GM12878 (cell line): ENCODE measurements around the gene THRA. TPM values are rescaled to one million over a fixed set of nuclear protein-coding genes. Genes with fewer than 3 reads are reported as not detected.

ENCODE experiments used
- ATAC-seq: fragments of 200-7000 bp; cut with Tn5 transposase; 3 replicates; pipeline ENCODE4 v1.9.1; 2020; ENCODE audit warnings: mild to moderate bottlenecking, moderate library complexity
- BruUV-seq: library from RNA; stranded (reverse); fragments of 400-500 nt; replicated peaks from 2 replicates; lab custom pipeline; 2021; lab: Mats Ljungman, UMichigan
- CTCF ChIA-PET: fragments of 300-600 bp; sonication (Branson Sonifier 250); formaldehyde crosslinking; extraction: SDS; loops from one replicate; lab custom pipeline; 2021; ENCODE audit warnings: inconsistent platforms; lab: Yijun Ruan, JAX
- POLR2A ChIA-PET: fragments of 350-600 bp; formaldehyde crosslinking; extraction: SDS; loops from one replicate; lab custom pipeline; 2021; ENCODE audit warnings: inconsistent platforms; lab: Charles Lee
- RAD21 ChIA-PET: fragments of 300-600 bp; sonication (Branson Sonifier 250); formaldehyde crosslinking; loops from one replicate; lab custom pipeline; 2023; ENCODE audit warnings: antibody characterized with exemption; ENCODE audit not compliant: unreplicated experiment; lab: Charles Lee
- SMC1A ChIA-PET: fragments of 300-600 bp; sonication (Branson Sonifier 250); formaldehyde crosslinking; loops from one replicate; lab custom pipeline; 2023; ENCODE audit not compliant: unreplicated experiment, uncharacterized antibody; lab: Charles Lee
- DNase-seq: peaks from one replicate; pipeline ENCODE4 v3.0.0-alpha.2; 2011; ENCODE audit warnings: low read depth, low spot score
- FAIRE-seq: peaks from 3 replicates; lab custom pipeline; 2011; peaks lifted over from hg19 to GRCh38; lab: Jason Lieb, UNC
- H2AFZ ChIP-seq: 2 replicates; pipeline ENCODE4 v1.6.0; 2011; ENCODE audit warnings: low read depth, low read length, control low read depth; ENCODE audit not compliant: control insufficient read depth
- H3K27ac ChIP-seq: 2 replicates; pipeline ENCODE4 v1.5.1; 2011; ENCODE audit warnings: control low read depth; ENCODE audit not compliant: control insufficient read depth, insufficient read depth
- H3K27me3 ChIP-seq, 2 experiments: replicated peaks in 1 of 2; 2 replicates each; pipeline versions ENCODE4 v1.6.0 to v1.6.1; 2011; ENCODE audit warnings: low read length in 1 of 2; ENCODE audit not compliant: control insufficient read depth in 2 of 2, insufficient read depth in 2 of 2
- H3K36me3 ChIP-seq, 2 experiments: 2 replicates each; pipeline ENCODE4 v1.5.1; 2011; ENCODE audit warnings: low read length in 1 of 2; ENCODE audit not compliant: control insufficient read depth in 2 of 2, insufficient read depth in 2 of 2
- H3K4me1 ChIP-seq: 2 replicates; pipeline ENCODE4 v1.6.1; 2011; ENCODE audit warnings: mild to moderate bottlenecking, low read length, moderate library complexity, mixed read lengths; ENCODE audit not compliant: control insufficient read depth, insufficient read depth
- H3K4me2 ChIP-seq: 2 replicates; pipeline ENCODE4 v1.6.0; 2011; ENCODE audit warnings: control low read depth; ENCODE audit not compliant: control insufficient read depth, insufficient read depth
- H3K4me3 ChIP-seq: fragments of 200-600 bp; sonication (generic); 2 replicates; pipeline ENCODE4 v1.5.1; 2016
- H3K79me2 ChIP-seq: 2 replicates; pipeline ENCODE4 v1.6.0; 2011; ENCODE audit warnings: low read length; ENCODE audit not compliant: control insufficient read depth, insufficient read depth
- H3K9ac ChIP-seq: 2 replicates; pipeline ENCODE4 v1.8.0; 2011; ENCODE audit warnings: low read length, control low read depth, mixed read lengths; ENCODE audit not compliant: control insufficient read depth, insufficient read depth
- H3K9me3 ChIP-seq: replicated peaks from 3 replicates; pipeline ENCODE4 v1.5.1; 2011; ENCODE audit warnings: mild to moderate bottlenecking, low read length; ENCODE audit not compliant: control insufficient read depth, insufficient read depth
- H4K20me1 ChIP-seq: 2 replicates; pipeline ENCODE4 v1.6.0; 2011; ENCODE audit not compliant: control insufficient read depth, insufficient read depth
- CEBPB ChIP-seq, 2 experiments: fragments of 150-350 bp in 1 of 2; IDR thresholded peaks; 2 replicates each; pipeline ENCODE4 v1.6.1; 2012 to 2014; ENCODE audit warnings: low read depth in 2 of 2, low read length in 2 of 2, borderline replicate concordance in 1 of 2, inconsistent platforms in 1 of 2
- E2F8 ChIP-seq: fragments of 450-650 bp; IDR thresholded peaks from 2 replicates; pipeline ENCODE4 v1.6.1; 2018; ENCODE audit warnings: mild to moderate bottlenecking, low read depth, moderate library complexity; ENCODE audit not compliant: partially characterized antibody
- EP300 ChIP-seq, 2 experiments: fragments of 150-350 bp in 1 of 2; IDR thresholded peaks; 2 replicates each; pipeline ENCODE4 v1.6.1; 2011 to 2012; ENCODE audit warnings: low read depth in 2 of 2, low read length in 2 of 2, borderline replicate concordance in 1 of 2, improper control_type of control experiment in 1 of 2, inconsistent platforms in 1 of 2; ENCODE audit not compliant: control insufficient read depth in 1 of 2
- ETV6 ChIP-seq, 2 experiments: fragments of 450-650 bp in 1 of 2; IDR thresholded peaks in 1 of 2; conservative IDR thresholded peaks in 1 of 2; 2 replicates each; pipeline ENCODE4 v1.6.1; 2014; ENCODE audit warnings: antibody characterized with exemption in 1 of 2, borderline replicate concordance in 1 of 2, low read depth in 1 of 2, mild to moderate bottlenecking in 1 of 2, moderate library complexity in 1 of 2
- GABPA ChIP-seq: IDR thresholded peaks from 2 replicates; pipeline ENCODE4 v1.6.1; 2014; ENCODE audit warnings: antibody characterized with exemption, low read depth, mild to moderate bottlenecking, inconsistent platforms
- IRF3 ChIP-seq: fragments of 450-650 bp; IDR thresholded peaks from 2 replicates; pipeline ENCODE4 v1.6.1; 2014; ENCODE audit warnings: mild to moderate bottlenecking
- MEF2A ChIP-seq: IDR thresholded peaks from 2 replicates; pipeline ENCODE4 v1.6.1; 2011; ENCODE audit warnings: low read depth, mild to moderate bottlenecking, low read length, moderate library complexity; ENCODE audit not compliant: insufficient read depth
- MEF2B ChIP-seq: fragments of 450-650 bp; IDR thresholded peaks from 2 replicates; pipeline ENCODE4 v1.6.1; 2018; ENCODE audit warnings: mild to moderate bottlenecking, moderate library complexity; ENCODE audit not compliant: partially characterized antibody, poor library complexity, severe bottlenecking
- MLLT1 ChIP-seq: fragments of 450-650 bp; IDR thresholded peaks from 2 replicates; pipeline ENCODE4 v1.6.1; 2016; ENCODE audit warnings: mild to moderate bottlenecking
- MXI1 ChIP-seq: fragments of 150-350 bp; IDR thresholded peaks from 2 replicates; pipeline ENCODE4 v1.6.1; 2011; ENCODE audit warnings: low read depth, mild to moderate bottlenecking, inconsistent platforms, low read length, improper control_type of control experiment
- PAX5 ChIP-seq: IDR thresholded peaks from 2 replicates; pipeline ENCODE4 v1.6.1; 2011; ENCODE audit warnings: low read depth, low read length, borderline replicate concordance
- SMAD5 ChIP-seq: IDR thresholded peaks from 2 replicates; pipeline ENCODE4 v1.6.1; 2016; ENCODE audit warnings: antibody characterized with exemption, low read depth
- SMARCA5 ChIP-seq: fragments of 450-650 bp; IDR thresholded peaks from 2 replicates; pipeline ENCODE4 v1.6.1; 2017; ENCODE audit warnings: mild to moderate bottlenecking
- SREBF1 ChIP-seq: IDR thresholded peaks from 2 replicates; pipeline ENCODE4 v1.6.1; 2012; ENCODE audit warnings: mild to moderate bottlenecking, low read length
- SREBF2 ChIP-seq: IDR thresholded peaks from 2 replicates; pipeline ENCODE4 v1.6.1; 2012; ENCODE audit warnings: mild to moderate bottlenecking, low read length
- SRF ChIP-seq, 2 experiments: IDR thresholded peaks; 2 replicates each; pipeline ENCODE4 v1.6.1; 2011; ENCODE audit warnings: low read depth in 2 of 2, low read length in 2 of 2, mild to moderate bottlenecking in 1 of 2, moderate library complexity in 1 of 2
- TAF1 ChIP-seq: IDR thresholded peaks from 2 replicates; pipeline ENCODE4 v1.6.1; 2011; ENCODE audit warnings: mild to moderate bottlenecking, low read depth, low read length, borderline replicate concordance
- whole genome bisulfite sequencing: methylation state at CpG from one replicate; pipeline ENCODE4 v1.1.6; 2016; ENCODE audit warnings: low lambda C conversion rate; ENCODE audit not compliant: insufficient replicate concordance, insufficient coverage; ENCODE audit errors: missing lambda C conversion rate; 5-methylcytosine and 5-hydroxymethylcytosine counted together
- in situ Hi-C: fragments of 300-500 bp; cut with MboI; formaldehyde crosslinking; loops from 9 replicates; pipeline ENCODE4 v1.14.3; 2018; ENCODE audit warnings: mixed read lengths
- intact Hi-C: fragments of 100-400 bp; cut with micrococcal nuclease; formaldehyde crosslinking; loops from one replicate; pipeline ENCODE4 v1.14.2; 2022; ENCODE audit not compliant: unreplicated experiment
- polyA plus RNA-seq, 11 experiments: library from polyadenylated mRNA; depleted of rRNA in 4 of 11; unstranded in 6 of 11; stranded (reverse) in 5 of 11; fragments of >200 nt; fragmentation: Nextera tagmentation in 4 of 11; fragmentation: Illumina TruSeq in 1 of 11; extraction: Ambion mirVana in 4 of 11; extraction: Trizol in 1 of 11; gene quantifications; 1 replicate in 1 of 11; 2 replicates in 10 of 11; pipeline versions ENCODE4 v1.2.1 to v1.2.3, GENCODE V29; 2011 to 2016; ENCODE audit warnings: inconsistent platforms in 2 of 11, missing spikeins in 2 of 11, low read depth in 1 of 11
- total RNA-seq, 4 experiments: library from RNA; depleted of rRNA in 3 of 4; stranded (reverse); fragments of >200 nt in 3 of 4; fragmentation: Illumina TruSeq in 1 of 4; extraction: Trizol in 1 of 4; gene quantifications; 2 replicates each; pipeline versions ENCODE4 v1.2.1 to v1.2.3, GENCODE V29; 2013 to 2021

Gene THRA
- total and polyA plus RNA-seq, 10 of the 15 experiments (the other 5 are each of a cell fraction or from before 2014, with no cell fraction given) = 0.03 to 2.0 (median 0.64) TPM

GRCh38 chr17:40059729-40060475, 2.9 kb upstream of the THRA start:
- Histone ChIP-seq H3K27me3 (peaks cover 9 to 10% of the 10 kb centered on the region in 2 experiments; a peak in 3 of 4 replicates), H4K20me1 (no peaks in the 10 kb centered on the region), H3K4me3 (no peak overlapping the region), H3K27ac (no peak overlapping the region), H3K36me3 (no peaks in the 10 kb centered on the region), H3K9me3 (no peaks in the 10 kb centered on the region), H3K4me2 (no peak overlapping the region), H3K9ac (no peak overlapping the region), H3K79me2 (no peaks in the 10 kb centered on the region), H3K4me1 (peaks cover 5% of the 10 kb centered on the region), H2AFZ (no peak overlapping the region)
- BruUV-seq = no TSS peak
- ChIA-PET SMC1A (interaction anchor here (1.7 to 2.4 kb wide), 3 partner anchors 15 to 51 kb away, joined by 4 to 13 read pairs (median 5); no protein-coding TSS in a partner anchor), RAD21 (interaction anchor here (0.6 to 1.8 kb wide), 2 partner anchors 52 to 892 kb away, joined by 3 to 7 read pairs; no protein-coding TSS in a partner anchor), POLR2A (no interaction called here), CTCF (interaction anchor here (0.6 to 15.2 kb wide), 5 partner anchors 15 to 406 kb away, joined by 3 to 142 read pairs (median 13); no protein-coding TSS in a partner anchor)
- no peak for DNase-seq
- no peak for ATAC-seq
- intact Hi-C loops = loop anchor here (10.0 kb wide), 1 partner anchor 105 kb away; no protein-coding TSS in a partner anchor
- in situ Hi-C loops = no loop called here
- 36% methylated on average over 8 of the region's 8 CpGs for WGBS
- no peak for FAIRE-seq
- TF ChIP-seq TAF1 (no peak), PAX5 (no peak), SMAD5 (no peak), CEBPB (IDR thresholded peaks at IDR 0.05; ENCODE audit: borderline replicate concordance in 1 of 2, low read depth in 2 of 2, low read length in 2 of 2) (no peak), ETV6 (conservative IDR thresholded peaks at IDR 0.05 in 1 of 2, IDR thresholded peaks at IDR 0.05 in 1 of 2; ENCODE audit: borderline replicate concordance in 1 of 2, low read depth in 1 of 2) (no peak), GABPA (no peak), EP300 (IDR thresholded peaks at IDR 0.05; ENCODE audit: borderline replicate concordance in 1 of 2, control insufficient read depth in 1 of 2, low read depth in 2 of 2, low read length in 2 of 2) (no peak), IRF3 (no peak), SREBF1 (no peak), SREBF2 (no peak), MEF2B (no peak), E2F8 (no peak), MXI1 (no peak), MEF2A (no peak), MLLT1 (no peak), SRF (IDR thresholded peaks at IDR 0.05; ENCODE audit: low read depth in 2 of 2, low read length in 2 of 2) (no peak), SMARCA5 (no peak)
